DND-41 (cell line): Measurements from ENCODE around the gene SSMEM1.

Source experiments
- EZH2 ChIP-seq: IDR thresholded peaks from 3 replicates; pipeline ENCODE4 v1.6.1; 2012; ENCODE audit warnings: borderline replicate concordance, low read depth, mild to moderate bottlenecking, moderate library complexity, low read length, inconsistent platforms; ENCODE audit not compliant: severe bottlenecking
- TF ChIP-seq, protein P1 (sequence below): IDR thresholded peaks from 2 replicates; pipeline ENCODE4 v1.5.1; 2012; ENCODE audit warnings: borderline replicate concordance, low read length, moderate library complexity, mild to moderate bottlenecking; ENCODE audit not compliant: poor library complexity, severe bottlenecking; ENCODE audit errors: extremely low read depth

DNA sequence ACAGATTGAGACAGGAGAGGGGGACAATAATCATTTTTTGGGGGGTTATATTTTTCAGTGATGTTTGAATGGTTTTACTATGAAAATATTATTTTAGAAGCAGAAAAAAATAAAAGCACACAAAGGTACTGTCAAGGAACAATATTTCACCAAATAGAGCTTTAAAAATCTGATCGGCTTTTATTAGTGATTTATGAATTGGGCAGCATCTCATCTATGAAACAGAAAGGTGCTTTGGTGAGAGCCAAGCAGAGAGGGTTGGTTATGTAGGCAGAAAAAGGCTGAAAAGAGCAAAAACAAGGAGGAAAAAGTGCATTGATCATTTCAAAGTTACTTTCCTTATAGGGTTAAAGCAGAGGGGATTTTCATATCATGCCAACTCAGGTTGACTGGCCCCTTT lies 32.6 kb downstream of the SSMEM1 start:
- TF ChIP-seq, protein P1, sequence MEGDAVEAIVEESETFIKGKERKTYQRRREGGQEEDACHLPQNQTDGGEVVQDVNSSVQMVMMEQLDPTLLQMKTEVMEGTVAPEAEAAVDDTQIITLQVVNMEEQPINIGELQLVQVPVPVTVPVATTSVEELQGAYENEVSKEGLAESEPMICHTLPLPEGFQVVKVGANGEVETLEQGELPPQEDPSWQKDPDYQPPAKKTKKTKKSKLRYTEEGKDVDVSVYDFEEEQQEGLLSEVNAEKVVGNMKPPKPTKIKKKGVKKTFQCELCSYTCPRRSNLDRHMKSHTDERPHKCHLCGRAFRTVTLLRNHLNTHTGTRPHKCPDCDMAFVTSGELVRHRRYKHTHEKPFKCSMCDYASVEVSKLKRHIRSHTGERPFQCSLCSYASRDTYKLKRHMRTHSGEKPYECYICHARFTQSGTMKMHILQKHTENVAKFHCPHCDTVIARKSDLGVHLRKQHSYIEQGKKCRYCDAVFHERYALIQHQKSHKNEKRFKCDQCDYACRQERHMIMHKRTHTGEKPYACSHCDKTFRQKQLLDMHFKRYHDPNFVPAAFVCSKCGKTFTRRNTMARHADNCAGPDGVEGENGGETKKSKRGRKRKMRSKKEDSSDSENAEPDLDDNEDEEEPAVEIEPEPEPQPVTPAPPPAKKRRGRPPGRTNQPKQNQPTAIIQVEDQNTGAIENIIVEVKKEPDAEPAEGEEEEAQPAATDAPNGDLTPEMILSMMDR, result no peak
- TF ChIP-seq EZH2, result no peak
